ENCODE measurements around the gene B3GALNT2. TPM values are rescaled to one million over a fixed set of nuclear protein-coding genes. Genes with fewer than 3 reads are reported as not detected.
A peak's percentile ranks its signal among the peaks of the same experiment; 100 is the strongest.

Gene B3GALNT2
- polyA plus RNA-seq (2012; ENCODE audit: insufficient read length, low read depth): 15.1 TPM

- no peak for TF ChIP-seq FOXP2 (optimal IDR thresholded peaks at IDR 0.05; ENCODE audit: borderline replicate concordance, extremely low read depth, extremely low read length, insufficient read depth)
- no peak; the same call in 1 of the 2 replicates for TF ChIP-seq TAF1 (IDR thresholded peaks at IDR 0.05; ENCODE audit: borderline replicate concordance, insufficient read depth, low read length)
- TF ChIP-seq POLR2AphosphoS5 (IDR thresholded peaks at IDR 0.05; ENCODE audit: low read depth, low read length): peak; percentile 52
- TF ChIP-seq SIN3A (IDR thresholded peaks at IDR 0.05; ENCODE audit: borderline replicate concordance, insufficient read depth, low read length): 0 out of 2 replicates have a peak, but pooled peaks have one; percentile 55
- TF ChIP-seq, protein P1, sequence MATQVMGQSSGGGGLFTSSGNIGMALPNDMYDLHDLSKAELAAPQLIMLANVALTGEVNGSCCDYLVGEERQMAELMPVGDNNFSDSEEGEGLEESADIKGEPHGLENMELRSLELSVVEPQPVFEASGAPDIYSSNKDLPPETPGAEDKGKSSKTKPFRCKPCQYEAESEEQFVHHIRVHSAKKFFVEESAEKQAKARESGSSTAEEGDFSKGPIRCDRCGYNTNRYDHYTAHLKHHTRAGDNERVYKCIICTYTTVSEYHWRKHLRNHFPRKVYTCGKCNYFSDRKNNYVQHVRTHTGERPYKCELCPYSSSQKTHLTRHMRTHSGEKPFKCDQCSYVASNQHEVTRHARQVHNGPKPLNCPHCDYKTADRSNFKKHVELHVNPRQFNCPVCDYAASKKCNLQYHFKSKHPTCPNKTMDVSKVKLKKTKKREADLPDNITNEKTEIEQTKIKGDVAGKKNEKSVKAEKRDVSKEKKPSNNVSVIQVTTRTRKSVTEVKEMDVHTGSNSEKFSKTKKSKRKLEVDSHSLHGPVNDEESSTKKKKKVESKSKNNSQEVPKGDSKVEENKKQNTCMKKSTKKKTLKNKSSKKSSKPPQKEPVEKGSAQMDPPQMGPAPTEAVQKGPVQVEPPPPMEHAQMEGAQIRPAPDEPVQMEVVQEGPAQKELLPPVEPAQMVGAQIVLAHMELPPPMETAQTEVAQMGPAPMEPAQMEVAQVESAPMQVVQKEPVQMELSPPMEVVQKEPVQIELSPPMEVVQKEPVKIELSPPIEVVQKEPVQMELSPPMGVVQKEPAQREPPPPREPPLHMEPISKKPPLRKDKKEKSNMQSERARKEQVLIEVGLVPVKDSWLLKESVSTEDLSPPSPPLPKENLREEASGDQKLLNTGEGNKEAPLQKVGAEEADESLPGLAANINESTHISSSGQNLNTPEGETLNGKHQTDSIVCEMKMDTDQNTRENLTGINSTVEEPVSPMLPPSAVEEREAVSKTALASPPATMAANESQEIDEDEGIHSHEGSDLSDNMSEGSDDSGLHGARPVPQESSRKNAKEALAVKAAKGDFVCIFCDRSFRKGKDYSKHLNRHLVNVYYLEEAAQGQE (IDR thresholded peaks at IDR 0.05; ENCODE audit: insufficient read depth in 1 of 2, low read depth in 2 of 2, low read length in 2 of 2): no peak; a peak in 1 of 4 replicates
Measured at GRCh38 chr1:235504122-235504493, at the start of gene B3GALNT2. Gene B3GALNT2 (minus strand): TSS chr1:235504452. CDS start chr1:235504252, 200 bp downstream.

DNA sequence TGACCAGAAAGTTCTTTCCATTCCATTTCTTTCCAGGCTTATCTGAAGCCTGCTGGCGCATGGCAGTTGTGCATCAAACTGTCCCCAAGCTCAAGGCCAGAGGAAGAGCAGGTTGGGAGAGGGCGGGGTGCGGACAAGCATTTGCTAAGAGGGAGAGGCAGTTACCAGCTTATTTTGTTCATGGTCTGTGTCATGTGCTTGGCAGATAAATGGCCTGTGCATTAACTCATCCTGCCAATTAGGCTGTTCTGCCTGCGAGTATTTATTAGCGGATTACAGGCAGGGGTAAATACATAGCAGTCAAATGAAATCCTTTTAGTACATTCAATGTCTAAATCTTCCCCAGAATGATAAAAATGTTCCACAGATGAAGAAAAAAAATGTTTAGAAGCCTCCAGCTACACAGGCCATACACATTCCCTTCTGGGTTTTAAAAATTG, 48.9 kb upstream of the B3GALNT2 start:
- no peak for TF ChIP-seq POLR2AphosphoS5 (IDR thresholded peaks at IDR 0.05; ENCODE audit: low read depth, low read length)
- TF ChIP-seq SIN3A (IDR thresholded peaks at IDR 0.05; ENCODE audit: borderline replicate concordance, insufficient read depth, low read length): no peak
- no peak for TF ChIP-seq FOXP2 (optimal IDR thresholded peaks at IDR 0.05; ENCODE audit: borderline replicate concordance, extremely low read depth, extremely low read length, insufficient read depth)
- TF ChIP-seq, protein P1 (IDR thresholded peaks at IDR 0.05; ENCODE audit: insufficient read depth in 1 of 2, low read depth in 2 of 2, low read length in 2 of 2): no peak
- TF ChIP-seq TAF1 (IDR thresholded peaks at IDR 0.05; ENCODE audit: borderline replicate concordance, insufficient read depth, low read length): no peak

DNA sequence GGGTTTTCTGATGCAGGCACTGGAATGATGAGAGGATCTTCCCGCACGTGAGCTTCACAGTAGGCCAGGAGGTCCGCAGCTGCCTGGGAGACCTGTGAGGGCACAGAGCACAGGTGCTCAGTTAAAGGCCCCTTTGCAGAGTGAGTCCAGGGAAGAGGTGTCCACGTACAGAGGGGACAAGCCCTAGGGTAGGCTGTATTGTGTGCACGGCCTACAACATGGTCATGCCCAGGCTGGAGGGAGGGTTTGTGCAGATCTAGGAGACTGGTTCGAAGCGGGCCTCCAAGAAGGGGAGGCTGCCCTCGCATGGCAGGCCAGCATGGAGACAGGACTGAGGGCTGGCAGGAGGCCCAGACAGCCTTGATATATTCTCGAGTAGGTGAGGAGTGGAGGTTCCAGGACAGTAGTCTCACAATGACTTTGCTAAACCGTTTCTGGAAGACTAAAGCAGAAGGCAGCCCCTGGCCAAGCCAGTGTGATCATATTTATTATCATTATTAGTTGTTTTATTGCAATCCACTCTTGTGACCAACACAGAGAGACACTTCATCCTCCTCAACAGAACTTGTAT, 48.0 kb upstream of the B3GALNT2 start:
- TF ChIP-seq FOXP2 (optimal IDR thresholded peaks at IDR 0.05; ENCODE audit: borderline replicate concordance, extremely low read depth, extremely low read length, insufficient read depth): no peak
- no peak for TF ChIP-seq POLR2AphosphoS5 (IDR thresholded peaks at IDR 0.05; ENCODE audit: low read depth, low read length)
- TF ChIP-seq TAF1 (IDR thresholded peaks at IDR 0.05; ENCODE audit: borderline replicate concordance, insufficient read depth, low read length): no peak
- TF ChIP-seq, protein P1 (IDR thresholded peaks at IDR 0.05; ENCODE audit: insufficient read depth in 1 of 2, low read depth in 2 of 2, low read length in 2 of 2): no peak
- no peak for TF ChIP-seq SIN3A (IDR thresholded peaks at IDR 0.05; ENCODE audit: borderline replicate concordance, insufficient read depth, low read length)

- no peak for TF ChIP-seq POLR2AphosphoS5 (IDR thresholded peaks at IDR 0.05; ENCODE audit: low read depth, low read length)
- no peak for TF ChIP-seq TAF1 (IDR thresholded peaks at IDR 0.05; ENCODE audit: borderline replicate concordance, insufficient read depth, low read length)
- TF ChIP-seq SIN3A (IDR thresholded peaks at IDR 0.05; ENCODE audit: borderline replicate concordance, insufficient read depth, low read length): no peak
- TF ChIP-seq, protein P1 (IDR thresholded peaks at IDR 0.05; ENCODE audit: insufficient read depth in 1 of 2, low read depth in 2 of 2, low read length in 2 of 2): no peak
- TF ChIP-seq FOXP2 (optimal IDR thresholded peaks at IDR 0.05; ENCODE audit: borderline replicate concordance, extremely low read depth, extremely low read length, insufficient read depth): no peak
Measured at GRCh38 chr1:235549351-235550139, 45.3 kb upstream of the B3GALNT2 start.

All from PFSK-1 (cell line).